SK-N-DZ (cell line): ENCODE measurements around the gene SLC16A7.
A peak's percentile ranks its signal among the peaks of the same experiment; 100 is the strongest.
"Not testable (repeated sequence)": the region's sequence is repeated elsewhere in the genome, so short reads cannot be mapped to it uniquely, and the experiment has no call there.

Experiments used
- DNase-seq: peaks from one replicate; pipeline ENCODE4 v3.0.0-alpha.2; 2015; ENCODE audit warnings: low spot score

Gene SLC16A7

DNA sequence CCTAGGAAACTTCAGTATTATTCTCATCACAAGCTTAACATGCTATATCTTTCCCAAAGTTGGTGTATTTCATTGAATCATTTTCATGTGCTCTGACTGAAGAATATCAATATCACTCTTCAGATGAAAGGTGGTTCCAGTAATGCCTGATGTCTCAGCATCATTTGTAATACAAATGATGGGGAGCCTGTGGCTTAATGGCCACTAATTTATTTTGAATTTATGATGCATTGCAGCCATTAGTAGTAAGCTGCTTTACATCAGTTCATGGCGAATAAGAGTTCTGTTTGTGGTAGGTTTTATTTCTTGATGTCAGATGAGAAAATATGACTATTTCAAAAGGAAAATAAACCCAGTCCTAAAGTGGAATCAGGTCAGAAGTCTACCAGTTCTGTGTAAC lies 139.4 kb downstream of the SLC16A7 start:
- no peak for DNase-seq

DNA sequence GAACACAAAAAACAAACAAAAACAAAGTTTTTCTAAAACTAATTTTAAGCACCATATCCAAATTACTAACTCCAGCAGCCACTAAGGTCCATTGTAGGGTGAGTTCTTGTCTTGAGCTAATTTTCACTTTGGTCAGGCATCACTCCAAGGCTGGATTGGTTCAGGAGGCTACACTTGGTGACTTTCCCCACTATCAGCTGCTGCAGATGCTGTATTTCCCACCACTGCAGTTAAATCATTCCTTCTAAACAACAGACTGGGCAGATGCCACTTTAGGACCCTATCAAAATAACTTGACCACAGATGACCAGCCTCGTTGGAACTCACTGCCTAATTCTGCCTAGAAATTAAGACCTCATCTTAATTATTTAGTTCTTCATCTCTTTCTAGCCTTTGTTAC lies 140.5 kb downstream of the SLC16A7 start:
- DNase-seq: no peak

DNA sequence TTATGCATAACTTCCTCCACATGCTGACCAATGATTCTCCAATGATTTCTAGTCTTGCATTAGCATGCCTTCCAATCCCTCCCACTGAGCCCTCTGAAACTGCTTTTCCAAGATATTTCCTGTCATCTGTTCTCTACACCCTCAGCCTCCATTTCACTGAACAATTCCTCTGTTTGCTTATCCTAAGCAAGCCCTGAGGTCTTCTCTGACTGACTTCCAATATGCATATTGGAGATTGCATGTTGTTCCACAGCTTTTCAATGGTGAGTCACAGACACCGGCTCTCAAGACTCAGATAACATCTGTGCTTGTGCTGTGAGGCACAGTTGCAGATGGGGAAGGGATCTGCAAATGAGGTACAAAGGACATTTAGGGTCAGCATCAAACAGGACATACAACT lies 141.0 kb downstream of the SLC16A7 start:
- DNase-seq: peak; percentile 61

DNA sequence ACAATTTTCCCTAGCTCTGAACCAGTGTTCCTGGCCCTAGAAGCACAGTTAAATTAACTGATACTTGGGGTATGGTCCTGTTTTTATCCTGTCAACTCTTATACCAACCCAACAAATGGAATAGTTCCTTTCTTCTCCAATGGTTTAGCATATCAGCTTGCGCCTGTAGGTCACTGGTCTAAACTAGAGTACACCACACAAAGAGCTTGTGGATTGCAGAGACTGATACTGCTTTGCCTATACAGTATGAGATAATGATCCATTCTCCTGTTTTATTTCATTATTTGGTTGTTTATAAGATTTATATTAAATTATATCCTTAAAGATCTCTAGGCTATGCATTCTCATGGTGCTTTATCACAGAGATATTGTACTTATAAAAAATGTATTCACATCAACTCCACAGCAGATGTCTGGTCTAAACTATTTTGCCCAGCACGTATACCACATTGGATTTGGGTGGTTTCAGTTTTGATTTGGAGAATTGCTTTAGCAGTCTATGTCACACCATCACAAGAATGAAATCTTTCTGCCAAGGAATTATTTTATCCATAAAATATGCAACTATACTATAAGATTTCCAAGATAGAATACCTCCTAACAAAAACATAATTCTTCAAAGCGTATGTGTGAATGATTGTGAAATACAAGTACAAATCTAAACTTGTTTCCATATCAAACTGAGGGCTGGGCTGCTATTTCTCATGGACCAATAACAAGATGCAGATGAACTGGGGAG lies 142.1 kb downstream of the SLC16A7 start:
- DNase-seq: no peak

DNA sequence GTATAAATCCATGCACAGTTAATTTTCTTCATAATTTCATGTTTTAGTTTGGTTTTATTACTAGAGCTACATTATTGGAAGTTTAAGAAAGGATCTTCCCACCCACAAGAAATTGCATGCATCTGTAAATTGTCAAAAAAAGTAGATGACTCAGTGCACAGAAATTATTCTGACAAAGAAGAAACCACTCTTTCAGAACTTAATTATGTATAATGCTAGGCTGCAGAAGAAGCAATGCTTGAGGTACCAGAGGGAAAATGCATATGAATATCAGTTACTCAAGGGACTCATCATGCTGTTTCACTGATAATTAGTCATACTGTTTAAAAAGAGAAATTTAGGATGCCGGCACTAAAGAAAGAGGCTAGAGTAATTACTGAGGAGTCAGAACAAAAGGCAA lies 147.0 kb downstream of the SLC16A7 start:
- no peak for DNase-seq

DNA sequence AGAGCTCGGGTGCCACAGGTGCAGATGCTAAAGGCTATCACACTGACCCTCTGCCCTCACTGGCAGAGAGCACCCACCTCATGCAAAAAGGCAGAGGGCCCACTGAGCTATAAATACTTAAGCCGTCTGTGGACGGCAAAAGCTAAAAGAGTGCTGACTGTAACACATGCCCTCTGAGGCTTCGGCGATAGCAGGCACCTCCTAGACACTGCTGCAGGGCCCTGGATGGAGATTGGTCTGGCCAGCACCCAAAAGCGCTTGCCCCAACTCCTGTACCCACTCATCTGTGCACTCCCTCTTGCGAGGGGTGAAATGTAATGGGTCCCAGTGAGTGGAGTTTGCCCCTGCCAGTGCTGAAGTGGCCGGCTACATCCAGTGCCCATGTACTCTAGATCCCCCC lies 148.7 kb downstream of the SLC16A7 start:
- no peak for DNase-seq

DNA sequence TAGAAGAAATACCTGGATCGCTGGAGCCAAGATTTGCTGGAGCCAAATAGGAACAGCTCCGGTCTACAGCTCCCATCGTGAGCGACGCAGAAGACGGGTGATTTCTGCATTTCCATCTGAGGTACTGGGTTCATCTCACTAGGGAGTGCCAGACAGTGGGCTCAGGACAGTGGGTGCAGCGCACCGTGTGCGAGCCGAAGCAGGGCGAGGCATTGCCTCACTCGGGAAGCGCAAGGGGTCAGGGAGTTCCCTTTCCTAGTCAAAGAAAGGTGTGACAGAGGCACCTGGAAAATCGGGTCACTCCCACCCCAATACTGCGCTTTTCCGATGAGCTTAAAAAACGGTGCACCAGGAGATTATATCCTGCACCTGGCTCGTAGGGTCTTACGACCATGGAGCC lies 155.3 kb downstream of the SLC16A7 start:
- not testable (repeated sequence) for DNase-seq

DNA sequence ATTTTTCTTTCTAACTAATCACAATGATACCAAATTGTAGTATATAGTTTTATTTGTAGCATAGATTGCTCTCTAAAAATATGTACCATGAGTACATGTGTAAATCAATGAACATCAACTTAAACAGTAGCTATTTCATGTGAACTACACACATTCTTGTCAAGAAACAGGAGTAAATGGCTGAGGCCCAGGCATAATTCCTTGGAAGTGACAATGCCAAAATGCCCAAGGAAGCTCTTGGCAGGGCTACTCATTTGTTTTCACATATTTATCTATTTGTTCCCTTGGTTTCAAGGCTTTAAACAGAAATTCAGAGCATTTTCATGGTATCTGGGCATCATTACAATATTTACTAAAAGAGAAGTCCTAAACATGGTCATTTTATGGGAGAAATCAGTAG lies 165.7 kb downstream of the SLC16A7 start:
- no peak for DNase-seq

DNA sequence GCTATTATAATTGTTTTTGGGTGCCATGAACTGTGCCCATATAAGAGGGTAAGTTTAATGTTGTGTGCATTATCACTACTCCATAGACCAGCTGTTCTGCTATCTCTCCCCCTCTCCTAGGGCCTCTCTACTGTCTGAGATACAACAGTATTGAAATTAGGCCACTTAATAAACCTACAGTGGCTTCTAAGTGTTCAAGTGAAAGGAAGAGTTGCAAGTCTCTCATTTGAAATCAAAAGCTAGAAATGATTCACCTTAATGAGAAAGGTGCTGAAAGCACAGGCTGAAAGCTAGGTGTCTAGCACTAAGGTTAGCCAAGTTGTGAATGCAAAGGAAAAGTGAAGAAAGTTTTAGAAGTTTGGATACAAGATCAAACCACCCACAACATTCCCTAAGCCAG lies 168.0 kb downstream of the SLC16A7 start:
- DNase-seq: no peak

DNA sequence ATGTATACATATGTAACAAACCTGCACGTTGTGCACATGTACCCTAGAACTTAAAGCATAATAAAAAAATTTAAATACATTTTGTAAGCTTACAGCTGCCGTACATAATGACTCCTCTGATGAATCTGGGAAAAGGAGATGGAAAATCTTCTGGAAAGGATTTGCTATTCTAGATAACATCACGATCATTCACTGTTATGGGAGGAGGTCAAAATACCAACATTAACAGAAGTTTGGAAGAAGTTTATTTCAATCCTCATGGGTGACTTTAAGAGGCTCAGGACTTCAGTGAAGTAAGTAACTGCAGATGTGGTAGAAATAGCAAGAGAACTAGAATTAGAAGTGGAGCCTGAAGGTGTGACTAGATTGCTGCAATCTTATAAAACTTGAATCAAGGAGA lies 172.2 kb downstream of the SLC16A7 start:
- DNase-seq: no peak

DNA sequence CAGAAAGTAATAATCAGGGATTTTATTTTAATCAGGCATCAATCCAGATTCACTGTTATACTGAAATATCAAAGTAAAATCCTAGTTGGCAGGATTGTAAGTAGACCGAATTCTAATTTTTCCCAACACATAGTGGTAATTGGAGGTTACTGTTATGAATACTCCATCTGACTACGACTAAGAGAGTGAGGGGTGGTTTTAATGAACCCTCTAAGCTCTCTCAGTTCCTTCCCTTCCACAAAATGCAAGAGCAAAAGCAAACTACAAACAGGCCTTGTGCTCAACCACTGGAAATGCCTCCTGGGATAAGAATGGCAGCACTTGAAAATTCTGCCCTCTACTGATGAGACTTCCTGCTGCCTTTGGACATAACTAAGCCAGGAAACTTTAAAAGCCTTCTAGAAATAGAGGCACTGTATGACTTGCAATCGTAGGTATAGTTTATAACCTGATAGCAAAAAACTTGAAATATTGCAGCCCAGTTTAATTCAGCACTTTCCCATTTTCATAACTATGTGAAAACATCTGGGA lies 184.8 kb downstream of the SLC16A7 start:
- DNase-seq: no peak

DNA sequence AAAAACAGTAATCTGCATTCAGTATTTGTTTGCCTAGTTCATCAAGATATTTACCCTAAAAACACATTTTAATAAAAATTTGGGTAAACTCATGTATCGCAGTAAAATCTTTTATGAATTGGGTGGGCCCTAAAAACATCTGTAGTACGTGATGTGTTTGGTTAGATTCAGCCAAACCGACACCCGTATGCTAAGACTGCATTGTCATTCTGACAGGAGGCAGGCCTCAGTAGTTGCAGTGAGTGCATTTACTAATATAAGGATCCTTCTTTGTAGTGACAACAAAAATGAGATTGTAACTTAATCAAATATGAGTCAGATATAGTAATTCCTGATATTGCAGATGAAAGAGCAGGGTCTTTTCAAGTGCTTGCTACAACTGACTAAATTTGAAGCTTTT lies 191.8 kb downstream of the SLC16A7 start:
- DNase-seq: no peak

DNA sequence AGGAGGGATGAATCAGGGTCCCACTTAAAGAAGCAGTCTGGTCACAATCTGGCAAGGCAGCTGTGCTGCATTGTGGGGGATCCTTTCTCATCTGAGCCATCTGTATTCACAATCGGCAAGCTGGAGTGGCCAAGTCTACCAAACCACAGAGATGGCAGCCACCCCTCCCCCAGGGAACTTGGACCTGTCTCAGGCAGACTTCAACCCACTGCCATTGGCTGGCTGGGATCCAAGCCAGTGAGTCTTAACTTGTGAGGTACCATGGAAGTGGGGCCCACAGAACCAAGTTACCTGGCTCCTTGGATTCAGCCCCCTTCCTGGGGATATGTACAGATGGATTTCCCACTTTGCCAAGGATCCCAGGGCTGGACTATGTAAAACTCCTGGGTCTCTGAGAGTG lies 196.8 kb downstream of the SLC16A7 start:
- DNase-seq: no peak

DNA sequence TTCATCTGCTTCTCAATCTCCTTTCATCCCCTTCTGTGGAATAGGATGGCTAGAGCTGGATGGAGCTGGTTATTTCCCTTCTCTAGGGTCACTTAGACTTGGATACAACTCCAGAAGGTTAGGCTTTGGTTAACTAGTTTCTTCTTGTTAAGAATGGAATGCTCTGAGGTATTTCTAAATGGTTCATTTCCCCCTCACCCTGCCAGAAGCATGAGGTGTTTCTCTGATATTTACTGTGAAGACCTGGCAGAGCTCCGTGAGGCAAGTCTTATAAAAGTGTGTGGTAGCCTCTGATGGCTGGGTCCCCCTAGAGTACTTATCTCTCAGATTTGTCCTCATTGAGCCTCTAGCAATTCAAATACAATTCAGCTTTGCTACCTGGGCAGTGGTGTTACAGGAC lies 207.9 kb downstream of the SLC16A7 start:
- no peak for DNase-seq

DNA sequence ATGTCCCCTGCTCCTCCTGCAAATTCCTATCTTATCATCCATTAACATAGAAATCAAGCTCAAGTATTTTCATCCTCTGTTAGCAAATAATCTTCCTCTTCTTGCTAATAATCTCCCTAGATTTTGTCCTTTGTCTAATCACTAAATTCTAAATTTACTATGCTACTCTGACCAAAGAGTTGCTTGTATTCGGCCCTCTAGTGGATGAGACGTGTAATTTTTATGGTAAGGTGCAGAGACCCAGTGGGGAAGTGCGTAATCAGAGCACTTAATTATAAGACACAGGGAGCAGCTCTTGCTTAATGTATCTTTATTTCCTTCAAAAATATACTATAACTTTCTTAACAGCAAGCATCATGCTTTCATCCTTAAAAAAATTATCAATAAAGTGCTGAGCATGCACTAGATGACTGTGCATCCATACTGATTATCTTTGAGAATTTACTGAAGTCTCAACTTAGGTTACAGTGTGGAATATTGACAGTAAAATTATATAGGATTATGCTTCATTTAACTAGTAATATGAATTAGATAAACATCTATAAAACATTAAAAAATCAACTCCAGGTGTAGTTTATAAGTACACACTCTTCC lies 212.6 kb downstream of the SLC16A7 start:
- peak; percentile 35 for DNase-seq

DNA sequence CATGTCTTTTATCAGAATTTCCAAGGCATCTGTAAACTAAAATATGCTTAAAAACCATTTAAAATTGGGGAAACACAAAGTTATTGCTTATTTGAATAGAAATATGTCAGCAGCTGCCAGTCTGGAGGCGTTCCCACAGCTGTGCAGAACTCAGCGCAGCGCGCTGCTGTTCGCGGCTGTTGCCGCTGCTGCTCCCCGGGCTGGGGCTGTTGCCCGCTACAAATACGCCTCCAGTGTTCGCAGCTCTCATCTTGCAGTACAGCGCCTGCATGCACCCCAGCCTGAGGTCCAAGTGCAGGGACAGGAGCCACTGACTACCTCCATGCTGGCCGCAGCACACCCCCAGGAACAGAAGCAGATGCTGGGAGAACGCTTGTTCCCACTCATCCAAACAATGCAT lies 216.2 kb downstream of the SLC16A7 start:
- DNase-seq: no peak

DNA sequence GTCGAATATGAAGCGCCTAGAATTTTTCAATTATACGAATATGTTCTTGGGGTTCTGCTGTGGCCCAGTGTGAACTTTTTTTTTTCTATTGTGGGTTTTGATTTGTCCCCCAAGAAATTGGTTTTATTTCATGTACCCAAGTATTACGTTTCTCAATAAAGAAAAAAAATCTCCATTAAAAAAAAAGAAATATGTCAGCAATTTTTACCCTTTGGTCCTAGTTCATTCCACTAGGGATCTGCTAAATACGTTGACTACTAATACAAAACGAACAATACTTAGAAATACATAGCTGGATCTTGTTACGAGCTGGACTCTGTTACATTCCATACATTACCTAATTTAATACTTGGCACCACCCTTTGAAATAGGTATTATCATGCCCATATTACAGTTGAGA lies 216.9 kb downstream of the SLC16A7 start:
- no peak for DNase-seq

DNA sequence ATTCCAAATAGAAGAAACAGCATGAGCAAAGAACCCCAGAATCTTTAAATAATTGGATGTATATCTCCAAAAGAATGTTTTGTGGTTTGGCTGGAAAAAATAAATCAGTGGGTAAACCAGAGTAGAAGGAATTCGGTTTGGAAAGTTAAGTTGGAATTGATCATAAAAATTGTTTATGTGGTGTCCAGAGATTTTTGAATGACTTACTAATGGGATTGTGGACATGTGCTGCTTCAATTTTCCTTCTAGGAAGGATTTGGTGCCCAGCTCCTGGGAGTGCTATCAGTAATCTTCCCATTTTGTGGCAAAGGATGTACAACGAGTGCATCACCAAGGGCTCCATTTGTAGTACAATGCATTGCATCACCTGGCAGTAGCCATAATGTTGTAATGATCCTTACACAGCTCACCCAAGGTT lies 224.8 kb downstream of the SLC16A7 start:
- no peak for DNase-seq

DNA sequence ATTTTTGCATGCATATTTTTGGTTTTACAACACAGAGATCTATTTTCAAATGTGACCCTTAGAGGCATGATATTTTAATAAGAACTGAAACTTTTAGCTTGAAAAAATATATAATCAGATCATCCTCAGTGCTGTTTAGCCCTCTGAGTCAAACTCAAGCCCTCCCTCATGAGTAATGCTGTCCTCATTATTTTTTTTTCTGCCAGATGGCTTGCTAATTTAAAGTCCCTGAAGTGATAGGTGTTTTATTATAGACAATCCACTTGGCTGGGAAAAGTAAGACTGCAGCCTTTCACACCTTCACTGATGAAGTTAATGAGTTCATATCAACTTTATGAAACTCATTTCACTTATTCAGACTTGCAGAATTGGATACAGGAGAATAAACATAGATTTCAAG lies 227.7 kb downstream of the SLC16A7 start:
- DNase-seq: no peak

DNA sequence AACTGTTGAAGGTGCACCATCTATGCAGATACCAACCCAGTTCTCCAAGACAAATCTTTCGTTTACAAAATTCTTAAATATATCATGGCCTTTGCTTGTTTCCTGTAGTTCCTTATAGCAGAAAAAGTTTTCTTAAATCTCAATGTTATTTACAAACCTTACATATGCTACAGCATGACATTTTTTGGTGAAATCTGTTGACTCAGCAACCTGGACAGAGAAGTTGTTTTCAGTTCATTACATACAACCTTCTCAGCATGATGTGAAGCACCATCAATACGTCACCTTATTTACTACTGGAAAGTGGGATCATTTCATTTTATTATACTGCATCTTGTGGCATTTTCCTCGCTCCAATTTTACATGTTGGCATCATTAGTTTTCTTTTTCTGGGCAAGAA lies 231.9 kb downstream of the SLC16A7 start:
- DNase-seq: no peak

DNA sequence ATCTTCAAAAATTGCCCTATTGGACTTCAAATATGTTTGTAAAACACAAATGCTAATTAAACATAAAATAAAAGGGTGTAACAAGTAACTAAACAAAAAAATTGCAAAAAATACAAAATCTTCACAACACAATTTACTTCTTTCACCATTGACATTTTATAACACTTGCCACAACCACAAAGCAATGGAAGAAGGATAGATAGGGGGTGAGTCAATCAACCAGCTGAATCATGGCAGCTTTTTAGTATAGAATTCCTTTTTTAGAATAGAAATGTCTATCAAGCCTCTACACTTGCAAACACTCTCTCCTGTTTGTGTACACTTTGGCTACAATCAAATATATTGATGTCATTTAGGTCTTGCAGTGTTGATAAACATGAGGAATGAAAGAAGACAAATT lies 232.7 kb downstream of the SLC16A7 start:
- DNase-seq: no peak

DNA sequence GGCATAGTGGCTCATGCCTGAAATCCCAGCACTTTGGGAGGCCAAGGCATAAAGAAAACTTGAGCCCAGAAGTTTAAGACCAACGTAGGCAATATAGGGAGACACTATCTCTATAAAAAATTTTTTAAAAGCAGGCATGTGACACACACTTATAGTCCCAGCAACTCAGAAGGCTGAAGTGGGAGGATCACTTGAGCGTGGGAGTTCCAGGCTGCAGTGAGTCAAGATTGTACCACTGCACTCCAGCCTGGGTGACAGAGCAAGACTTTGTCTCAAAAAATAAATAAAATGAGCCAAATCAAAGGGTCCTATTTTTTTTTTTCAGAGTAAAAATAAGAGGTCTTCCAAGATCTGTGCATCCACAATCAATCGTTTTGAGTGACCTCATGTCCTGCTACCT lies 237.6 kb downstream of the SLC16A7 start:
- no peak for DNase-seq

DNA sequence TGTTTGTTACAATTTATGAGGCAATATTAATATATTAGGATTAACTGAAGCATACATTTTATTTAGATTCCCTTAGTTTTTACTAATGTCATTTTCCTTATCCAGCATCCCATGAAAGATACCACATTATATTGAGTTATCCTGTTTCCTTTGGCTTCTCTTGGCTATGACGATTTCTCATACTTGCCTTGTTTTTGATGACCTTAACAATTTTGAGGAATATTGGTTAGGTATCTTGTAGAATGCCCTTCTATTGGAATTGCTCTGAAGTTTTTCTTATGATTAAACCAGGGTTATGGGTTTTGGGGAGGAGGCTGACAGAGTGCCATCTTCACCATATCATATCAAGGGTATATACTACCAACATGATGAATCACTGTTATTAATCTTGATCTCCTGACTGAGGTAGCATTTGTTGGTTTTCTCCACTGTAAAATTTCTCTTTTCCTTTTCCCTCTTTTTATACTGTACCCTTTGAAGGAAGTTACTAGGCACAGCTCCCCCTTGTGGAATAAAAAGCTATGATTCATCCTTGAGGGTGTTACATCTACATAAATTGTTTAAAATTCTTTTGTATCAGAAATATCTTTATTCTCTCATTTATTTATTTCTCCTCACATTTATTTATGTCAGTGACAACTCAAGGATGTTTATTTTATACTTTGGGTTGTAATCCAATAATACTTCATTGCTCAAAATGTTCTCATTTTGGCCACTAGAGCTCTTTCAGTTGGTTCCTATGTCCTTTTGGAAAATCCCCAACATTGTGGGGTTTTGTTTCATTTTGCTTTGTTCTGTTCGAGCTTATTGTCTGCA lies 239.0 kb downstream of the SLC16A7 start:
- peak; percentile 22 for DNase-seq
